HAP-1 (cell line): ENCODE results near the gene ARPIN.

Source experiments
- DNase-seq, 2 experiments: peaks; one replicate each; pipeline ENCODE4 v3.0.0-alpha.2; 2016 to 2020; ENCODE audit warnings: low spot score in 2 of 2
- H3K27me3 ChIP-seq: fragments of 250-450 bp; sonication (Bioruptor Pico); 2 replicates; pipeline ENCODE4 v1.5.1; 2020; ENCODE audit warnings: low read depth, mild to moderate bottlenecking, moderate library complexity
- H3K36me3 ChIP-seq: fragments of 250-450 bp; sonication (Bioruptor Pico); replicated peaks from 2 replicates; pipeline ENCODE4 v1.5.1; 2020; ENCODE audit warnings: mild to moderate bottlenecking
- H3K4me1 ChIP-seq: fragments of 250-450 bp; sonication (Bioruptor Pico); 2 replicates; pipeline ENCODE4 v1.5.1; 2020; ENCODE audit warnings: mild to moderate bottlenecking
- H3K4me3 ChIP-seq: fragments of 250-450 bp; sonication (Bioruptor Pico); 2 replicates; pipeline ENCODE4 v1.5.1; 2020; ENCODE audit warnings: mild to moderate bottlenecking, moderate library complexity
- H3K9me3 ChIP-seq: fragments of 250-450 bp; sonication (Bioruptor Pico); 2 replicates; pipeline ENCODE4 v1.5.1; 2020; ENCODE audit warnings: mild to moderate bottlenecking, moderate library complexity
- in situ Hi-C: fragments of 300-500 bp; cut with MboI; formaldehyde crosslinking; loops from 3 replicates; pipeline ENCODE4 v1.14.3; 2020; ENCODE audit warnings: low sequenced_read_pairs, inconsistent platforms, mixed read lengths

The ARPIN gene

GRCh38 chr15:89936051-89936785 lies 23.5 kb upstream of the ARPIN start:
- no peaks in the 10 kb centered on the region for H3K36me3 ChIP-seq
- H3K9me3 ChIP-seq: no peaks in the 10 kb centered on the region
- in situ Hi-C loops: no loop called here
- no peaks in the 10 kb centered on the region for H3K27me3 ChIP-seq
- DNase-seq: no peak
- no peak overlapping the region for H3K4me3 ChIP-seq
- no peaks in the 10 kb centered on the region for H3K4me1 ChIP-seq

- no peak overlapping the region for H3K4me3 ChIP-seq
- H3K4me1 ChIP-seq: no peaks in the 10 kb centered on the region
- H3K27me3 ChIP-seq: no peaks in the 10 kb centered on the region
- H3K36me3 ChIP-seq: no peaks in the 10 kb centered on the region
- no peak for DNase-seq
- no peaks in the 10 kb centered on the region for H3K9me3 ChIP-seq
- in situ Hi-C loops: no loop called here
Observed at GRCh38 chr15:89932880-89933279, 20.1 kb upstream of the ARPIN start.

- in situ Hi-C loops: no loop called here
- DNase-seq: no peak
Observed at GRCh38 chr15:89928421-89928820, 15.7 kb upstream of the ARPIN start.

GRCh38 chr15:89926158-89926557 lies 13.4 kb upstream of the ARPIN start:
- no peak overlapping the region for H3K4me3 ChIP-seq
- no peak for DNase-seq
- H3K4me1 ChIP-seq: no peaks in the 10 kb centered on the region
- in situ Hi-C loops: no loop called here
- no peaks in the 10 kb centered on the region for H3K9me3 ChIP-seq
- H3K27me3 ChIP-seq: no peaks in the 10 kb centered on the region
- H3K36me3 ChIP-seq: no peaks in the 10 kb centered on the region

More at GRCh38 chr15:89928421-89928820, 15.7 kb upstream of the ARPIN start:
- no peak overlapping the region for H3K4me3 ChIP-seq
- no peaks in the 10 kb centered on the region for H3K36me3 ChIP-seq
- H3K9me3 ChIP-seq: no peaks in the 10 kb centered on the region
- H3K4me1 ChIP-seq: no peaks in the 10 kb centered on the region
- H3K27me3 ChIP-seq: no peaks in the 10 kb centered on the region

GRCh38 chr15:89917442-89918101 lies 4.8 kb upstream of the ARPIN start:
- DNase-seq: no peak
- no peak overlapping the region for H3K4me3 ChIP-seq
- H3K27me3 ChIP-seq: no peaks in the 10 kb centered on the region
- no peaks in the 10 kb centered on the region for H3K9me3 ChIP-seq
- no peaks in the 10 kb centered on the region for H3K4me1 ChIP-seq
- in situ Hi-C loops: no loop called here
- no peaks in the 10 kb centered on the region for H3K36me3 ChIP-seq

- in situ Hi-C loops: no loop called here
- Histone ChIP-seq H3K4me1 (no peaks in the 10 kb centered on the region), H3K36me3 (no peaks in the 10 kb centered on the region), H3K27me3 (no peaks in the 10 kb centered on the region), H3K4me3 (no peak overlapping the region), H3K9me3 (no peaks in the 10 kb centered on the region)
- no peak for DNase-seq
Observed at GRCh38 chr15:89916660-89917059, 3.9 kb upstream of the ARPIN start.

- Histone ChIP-seq H3K27me3 (no peaks in the 10 kb centered on the region), H3K4me1 (no peaks in the 10 kb centered on the region), H3K9me3 (no peaks in the 10 kb centered on the region), H3K4me3 (no peak overlapping the region), H3K36me3 (no peaks in the 10 kb centered on the region)
- in situ Hi-C loops: no loop called here
- no peak for DNase-seq
Observed at GRCh38 chr15:89912145-89912673, 543 bp downstream of the ARPIN start.

- DNase-seq: no peak
- no peak overlapping the region for H3K4me3 ChIP-seq
Observed at GRCh38 chr15:89910891-89911626, 1.7 kb downstream of the ARPIN start.

GRCh38 chr15:89909611-89910010 lies 3.1 kb downstream of the ARPIN start:
- in situ Hi-C loops: no loop called here
- no peak overlapping the region for H3K4me3 ChIP-seq
- no peak for DNase-seq
- H3K9me3 ChIP-seq: no peaks in the 10 kb centered on the region
- H3K27me3 ChIP-seq: no peaks in the 10 kb centered on the region
- no peaks in the 10 kb centered on the region for H3K4me1 ChIP-seq
- H3K36me3 ChIP-seq: no peaks in the 10 kb centered on the region

More at GRCh38 chr15:89910891-89911626, 1.7 kb downstream of the ARPIN start:
- H3K27me3 ChIP-seq: no peaks in the 10 kb centered on the region
- no peaks in the 10 kb centered on the region for H3K9me3 ChIP-seq
- no peaks in the 10 kb centered on the region for H3K4me1 ChIP-seq
- H3K36me3 ChIP-seq: no peaks in the 10 kb centered on the region
- in situ Hi-C loops: no loop called here

GRCh38 chr15:89908226-89908625 lies 4.5 kb downstream of the ARPIN start:
- Histone ChIP-seq H3K4me1 (no peaks in the 10 kb centered on the region), H3K27me3 (no peaks in the 10 kb centered on the region), H3K36me3 (no peaks in the 10 kb centered on the region), H3K4me3 (no peak overlapping the region), H3K9me3 (no peaks in the 10 kb centered on the region)
- no peak for DNase-seq
- in situ Hi-C loops: no loop called here

- H3K4me3 ChIP-seq: no peak overlapping the region
- no peaks in the 10 kb centered on the region for H3K36me3 ChIP-seq
- no peak for DNase-seq
- in situ Hi-C loops: no loop called here
- H3K4me1 ChIP-seq: no peaks in the 10 kb centered on the region
- H3K27me3 ChIP-seq: no peaks in the 10 kb centered on the region
- H3K9me3 ChIP-seq: no peaks in the 10 kb centered on the region
Observed at GRCh38 chr15:89907289-89907688, 5.5 kb downstream of the ARPIN start.

GRCh38 chr15:89905846-89906378 lies 6.8 kb downstream of the ARPIN start:
- no peak overlapping the region for H3K4me3 ChIP-seq
- no peaks in the 10 kb centered on the region for H3K9me3 ChIP-seq
- DNase-seq: no peak
- H3K36me3 ChIP-seq: no peaks in the 10 kb centered on the region
- no peaks in the 10 kb centered on the region for H3K27me3 ChIP-seq
- H3K4me1 ChIP-seq: no peaks in the 10 kb centered on the region
- in situ Hi-C loops: no loop called here

GRCh38 chr15:89904519-89904918 lies 8.2 kb downstream of the ARPIN start:
- no peaks in the 10 kb centered on the region for H3K4me1 ChIP-seq
- no peaks in the 10 kb centered on the region for H3K9me3 ChIP-seq
- DNase-seq: peak in 1 of 2 experiments; percentile 1
- no peak overlapping the region for H3K4me3 ChIP-seq
- in situ Hi-C loops: no loop called here
- no peaks in the 10 kb centered on the region for H3K36me3 ChIP-seq
- H3K27me3 ChIP-seq: no peaks in the 10 kb centered on the region

- Histone ChIP-seq H3K9me3 (no peaks in the 10 kb centered on the region), H3K4me3 (no peak overlapping the region), H3K27me3 (no peaks in the 10 kb centered on the region), H3K4me1 (no peaks in the 10 kb centered on the region), H3K36me3 (no peaks in the 10 kb centered on the region)
- in situ Hi-C loops: no loop called here
- no peak for DNase-seq
Observed at GRCh38 chr15:89903858-89904130, 9.0 kb downstream of the ARPIN start.
